ENCODE data around the gene VSTM4. TPM values are rescaled to one million over a fixed set of nuclear protein-coding genes. Genes with fewer than 3 reads are reported as not detected.

The VSTM4 gene
- total and polyA plus RNA-seq, 2 experiments from 2014 or later = 0.21 to 0.66 TPM

GRCh38 chr10:49024484-49024883 is 90.8 kb downstream of the VSTM4 start:
- Histone ChIP-seq H3F3A (replicated peaks; ENCODE audit: low read depth) (no peaks in the 10 kb centered on the region), H4K20me1 (replicated peaks; ENCODE audit: insufficient read depth) (no peaks in the 10 kb centered on the region), H3K4me1 (ENCODE audit: insufficient read depth) (no peaks in the 10 kb centered on the region), H3K4me3 (no peak overlapping the region), H3K36me3 (ENCODE audit: insufficient read depth) (no peaks in the 10 kb centered on the region), H2AFZ (no peak overlapping the region), H3K27ac (ENCODE audit: low read depth) (no peak overlapping the region), H3K9me2 (ENCODE audit: insufficient read depth) (no peaks in the 10 kb centered on the region), H3K27me3 (ENCODE audit: insufficient read depth) (no peaks in the 10 kb centered on the region), H3K79me2 (replicated peaks; ENCODE audit: insufficient read depth) (no peaks in the 10 kb centered on the region), H3K4me2 (no peak overlapping the region)
- Mint-ChIP-seq H3K9me3 (no peaks in the 10 kb centered on the region), H3K27me3 (ENCODE audit: insufficient read depth, low read depth, poor library complexity) (peaks cover 2% of the 10 kb centered on the region), H3K27ac (peak overlapping the region; percentile 32; the same call in 1 of the 2 replicates), H3K4me1 (peaks cover 2% of the 10 kb centered on the region; the same call in 1 of the 3 replicates), H3K36me3 (ENCODE audit: low read depth) (no peaks in the 10 kb centered on the region), H3K4me3 (no peak overlapping the region)
- ATAC-seq = no peak
- TF ChIP-seq EZH2 (IDR thresholded peaks at IDR 0.05; ENCODE audit: low read depth, unreplicated experiment) (no peak), ZNF462 (CRISPR knock-in tag; IDR thresholded peaks at IDR 0.05) (no peak), STAT1 (IDR thresholded peaks at IDR 0.05; ENCODE audit: unreplicated experiment) (no peak), EZH2phosphoT487 (IDR thresholded peaks at IDR 0.05; ENCODE audit: unreplicated experiment) (no peak), NANOG (IDR thresholded peaks at IDR 0.05; ENCODE audit: borderline replicate concordance) (no peak), CREB1 (CRISPR knock-in tag; IDR thresholded peaks at IDR 0.05; ENCODE audit: low read depth) (no peak), ETS1 (IDR thresholded peaks at IDR 0.05) (no peak), POLR2AphosphoS5 (IDR thresholded peaks at IDR 0.05; ENCODE audit: low read depth) (no peak), JUNB (IDR thresholded peaks at IDR 0.05; ENCODE audit: unreplicated experiment) (no peak)
- DNase-seq (ENCODE audit: low spot score) = no peak

Measured in GM23338 (cell line).